ENCODE data around the gene TMPRSS7. TPM values are rescaled to one million over a fixed set of nuclear protein-coding genes. Genes with fewer than 3 reads are reported as not detected.

TMPRSS7 gene
- total and polyA plus RNA-seq, 10 donors = not detected

DNA sequence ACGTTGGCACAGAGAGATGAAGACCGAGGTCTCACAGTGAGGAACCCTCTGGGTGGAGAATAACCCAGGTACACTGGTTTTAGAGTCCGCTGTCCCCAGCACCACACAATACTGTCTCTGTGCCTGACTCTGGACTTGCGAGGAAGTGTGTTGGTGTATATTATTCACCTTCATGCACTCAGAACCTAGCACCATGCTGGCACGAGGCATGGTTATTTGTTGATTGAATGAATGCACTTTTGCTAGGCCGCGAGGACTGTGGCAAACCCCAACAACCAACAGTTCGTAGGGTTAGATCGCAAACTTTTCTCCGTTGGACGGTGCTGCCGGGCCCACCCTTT lies 51.2 kb downstream of the TMPRSS7 start:
- 39 to 49% (median 45%) methylated on average over 12 of the region's 12 CpGs for WGBS, 5 donors
- Histone ChIP-seq H3K4me1 (peaks cover 9 to 35% (median 27%) of the 10 kb centered on the region in 6 donors), H3K36me3 (no peaks in the 10 kb centered on the region), H3K9me3 (no peaks in the 10 kb centered on the region), H3K4me3 (peak overlapping the region; percentile 30 to 74 (median 46)), H3K27me3 (replicated peaks in 1 of 7) (peaks cover 0 to 49% (median 23%) of the 10 kb centered on the region in 7 donors), H3K27ac (peak overlapping the region in 1 of 8 donors; percentile 26)
- intact Hi-C loops (cut with DNase I; ENCODE audit: low total_unique reads) = no loop called here
- TF ChIP-seq POLR2A (IDR thresholded peaks at IDR 0.05) (no peak), POLR2AphosphoS5 (IDR thresholded peaks at IDR 0.05) (no peak)
- TF ChIP-seq, protein P1, sequence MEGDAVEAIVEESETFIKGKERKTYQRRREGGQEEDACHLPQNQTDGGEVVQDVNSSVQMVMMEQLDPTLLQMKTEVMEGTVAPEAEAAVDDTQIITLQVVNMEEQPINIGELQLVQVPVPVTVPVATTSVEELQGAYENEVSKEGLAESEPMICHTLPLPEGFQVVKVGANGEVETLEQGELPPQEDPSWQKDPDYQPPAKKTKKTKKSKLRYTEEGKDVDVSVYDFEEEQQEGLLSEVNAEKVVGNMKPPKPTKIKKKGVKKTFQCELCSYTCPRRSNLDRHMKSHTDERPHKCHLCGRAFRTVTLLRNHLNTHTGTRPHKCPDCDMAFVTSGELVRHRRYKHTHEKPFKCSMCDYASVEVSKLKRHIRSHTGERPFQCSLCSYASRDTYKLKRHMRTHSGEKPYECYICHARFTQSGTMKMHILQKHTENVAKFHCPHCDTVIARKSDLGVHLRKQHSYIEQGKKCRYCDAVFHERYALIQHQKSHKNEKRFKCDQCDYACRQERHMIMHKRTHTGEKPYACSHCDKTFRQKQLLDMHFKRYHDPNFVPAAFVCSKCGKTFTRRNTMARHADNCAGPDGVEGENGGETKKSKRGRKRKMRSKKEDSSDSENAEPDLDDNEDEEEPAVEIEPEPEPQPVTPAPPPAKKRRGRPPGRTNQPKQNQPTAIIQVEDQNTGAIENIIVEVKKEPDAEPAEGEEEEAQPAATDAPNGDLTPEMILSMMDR (IDR thresholded peaks at IDR 0.05 in 8 of 11, conservative IDR thresholded peaks at IDR 0.05 in 3 of 11) = no peak
- DNase-seq = no peak

DNA sequence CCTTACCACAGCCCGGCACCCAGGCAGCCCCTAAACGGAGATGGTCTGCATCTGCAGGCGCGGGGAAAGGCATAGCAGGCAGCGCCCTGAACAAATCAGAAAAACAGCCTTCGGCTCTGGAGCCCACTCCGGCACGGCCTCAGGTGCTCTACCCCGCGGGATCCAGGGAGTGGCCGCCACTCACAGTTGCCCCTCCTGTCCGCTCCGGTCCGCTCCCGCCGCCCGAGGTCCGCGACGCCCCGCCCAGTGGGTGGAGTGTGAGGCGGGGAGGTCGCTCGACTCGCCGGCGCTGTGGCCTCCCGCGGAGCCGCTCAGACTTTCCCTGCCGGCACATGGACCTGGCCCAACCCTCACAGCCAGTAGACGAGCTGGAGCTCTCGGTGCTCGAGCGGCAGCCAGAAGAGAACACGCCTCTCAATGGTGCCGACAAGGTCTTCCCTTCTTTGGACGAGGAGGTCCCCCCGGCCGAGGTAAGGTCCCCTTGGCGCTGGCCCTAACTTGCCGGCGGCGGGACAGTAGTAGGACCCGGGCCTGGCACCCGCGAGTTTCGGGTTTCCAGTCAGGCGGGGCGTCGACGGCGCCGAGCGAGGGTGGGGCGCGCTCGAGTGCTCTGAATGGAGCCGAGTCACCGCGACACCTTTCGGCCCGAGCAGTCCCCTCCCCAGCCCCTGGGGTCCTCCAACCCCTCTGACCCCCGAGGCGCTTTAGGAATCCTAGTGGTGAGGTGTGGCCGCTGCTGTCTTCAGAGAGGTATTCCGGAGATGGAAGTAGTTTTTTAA lies 51.7 kb downstream of the TMPRSS7 start, which contains the start of gene C3orf52:
C3orf52 (plus strand) TSS at position 314 of the 779 bp plus-strand sequence; CDS start at position 333, 19 bp downstream.
- DNase-seq = peak; percentile 89
- peak within 1 kb of the TSS in 3 of 8 donors; percentile 26 to 51 (median 27) for H3K27ac ChIP-seq
- peaks cover 9 to 40% (median 32%) of the 10 kb centered on the region in 6 donors for H3K4me1 ChIP-seq
- H3K27me3 ChIP-seq (replicated peaks in 1 of 7) = peaks cover 0 to 49% (median 23%) of the 10 kb centered on the region in 7 donors
- intact Hi-C loops (cut with DNase I; ENCODE audit: low total_unique reads) = no loop called here
- TF ChIP-seq POLR2A (IDR thresholded peaks at IDR 0.05) = no peak
- TF ChIP-seq POLR2AphosphoS5 (IDR thresholded peaks at IDR 0.05) = peak in 2 of 3 donors; percentile 61 to 68
- TF ChIP-seq, protein P1 (IDR thresholded peaks at IDR 0.05 in 8 of 11, conservative IDR thresholded peaks at IDR 0.05 in 3 of 11) = peak in 3 of 11 experiments; percentile 6 to 9 (median 8)
- peak within 1 kb of the TSS; percentile 30 to 74 (median 46) for H3K4me3 ChIP-seq
- no peaks in the 10 kb centered on the region for H3K9me3 ChIP-seq
- H3K36me3 ChIP-seq = no peaks in the 10 kb centered on the region
- 1 to 2% (median 1%) methylated on average over 21 to 67 of the region's 67 CpGs for WGBS, 5 donors

DNA sequence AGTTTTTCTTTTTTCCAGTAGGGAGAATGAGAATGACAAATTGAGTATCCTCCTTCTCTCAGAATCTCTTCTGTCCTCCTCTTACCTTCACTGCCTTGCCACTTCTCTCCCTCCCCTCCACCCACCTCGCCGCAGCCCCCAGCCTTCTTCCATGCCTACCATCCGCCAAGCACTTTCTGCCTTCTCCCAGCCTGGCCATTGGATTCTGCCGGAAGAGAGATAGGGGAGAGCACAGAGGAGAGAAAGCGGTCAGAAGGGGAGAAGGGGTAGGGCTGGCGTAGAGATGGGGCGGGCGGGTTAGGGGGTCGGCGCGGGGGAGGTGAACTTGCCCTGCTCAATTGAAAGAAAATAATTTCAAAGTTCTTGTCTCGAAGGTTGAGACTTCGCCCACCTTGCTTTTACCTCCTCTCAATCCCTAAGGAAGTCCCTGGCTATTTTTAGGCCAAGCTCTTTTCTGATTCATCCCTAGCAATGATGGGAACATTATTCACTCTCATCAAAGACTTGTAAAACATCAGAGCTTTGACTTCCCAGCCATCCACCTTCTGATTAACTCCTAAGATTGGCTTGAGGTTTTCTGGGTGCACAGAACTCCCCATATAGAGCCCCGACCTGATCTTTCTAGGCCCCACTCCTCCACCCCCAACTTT lies 52.5 kb downstream of the TMPRSS7 start:
- 42 to 59% (median 46%) methylated on average over 14 of the region's 14 CpGs for WGBS, 5 donors

More for the DNA sequence above, 52.5 kb downstream of the TMPRSS7 start:
- H3K27ac ChIP-seq = no peak overlapping the region
- H3K36me3 ChIP-seq = no peaks in the 10 kb centered on the region
- peaks cover 0 to 49% (median 23%) of the 10 kb centered on the region in 7 donors for H3K27me3 ChIP-seq (replicated peaks in 1 of 7)
- TF ChIP-seq, protein P1 (IDR thresholded peaks at IDR 0.05 in 8 of 11, conservative IDR thresholded peaks at IDR 0.05 in 3 of 11) = no peak
- TF ChIP-seq POLR2AphosphoS5 (IDR thresholded peaks at IDR 0.05) (no peak), POLR2A (IDR thresholded peaks at IDR 0.05) (no peak)
- no peak for DNase-seq
- H3K4me3 ChIP-seq = peak overlapping the region in 7 of 8 donors; percentile 30 to 74 (median 43)
- H3K4me1 ChIP-seq = peaks cover 9 to 42% (median 34%) of the 10 kb centered on the region in 6 donors
- no peaks in the 10 kb centered on the region for H3K9me3 ChIP-seq
- intact Hi-C loops (cut with DNase I; ENCODE audit: low total_unique reads) = no loop called here
